Ovary (tissue), 9 donors: Measurements from ENCODE around the gene CAMTA1. TPM values are rescaled to one million over a fixed set of nuclear protein-coding genes. Genes with fewer than 3 reads are reported as not detected.

Experiments
- DNase-seq, 5 donors: peaks; one replicate each; pipeline ENCODE4 v3.0.0-alpha.2; 2019 to 2020
- H3K27ac ChIP-seq, 2 donors: fragments of 200-600 bp; one replicate each; pipeline versions ENCODE4 v1.5.1 to v1.8.0; 2019 to 2022
- H3K27me3 ChIP-seq: fragments of 200-600 bp; one replicate; pipeline ENCODE4 v1.8.0; 2022
- H3K36me3 ChIP-seq: fragments of 200-600 bp; sonication (generic); one replicate; pipeline ENCODE4 v1.5.1; 2019
- H3K4me1 ChIP-seq: one replicate; pipeline ENCODE4 v1.8.1; 2013; ENCODE audit warnings: mild to moderate bottlenecking, moderate library complexity; ENCODE audit not compliant: insufficient read depth
- H3K4me3 ChIP-seq: fragments of 200-600 bp; sonication (generic); one replicate; pipeline ENCODE4 v1.5.1; 2017
- H3K9me3 ChIP-seq, 2 donors: fragments of 200-600 bp in 1 of 2; sonication (generic) in 1 of 2; one replicate each; pipeline versions ENCODE4 v1.5.1 to v1.8.1; 2013 to 2019; ENCODE audit warnings: mild to moderate bottlenecking in 1 of 2, moderate library complexity in 1 of 2
- CTCF ChIP-seq, 3 donors: fragments of 450-650 bp in 2 of 3; fragments of 200-600 bp in 1 of 3; IDR thresholded peaks; one replicate each; pipeline versions ENCODE4 v1.5.1 to v1.8.0; 2016 to 2022; ENCODE audit warnings: antibody characterized with exemption in 3 of 3, mild to moderate bottlenecking in 1 of 3
- EP300 ChIP-seq: sonication (generic); formaldehyde crosslinking; IDR thresholded peaks from one replicate; pipeline ENCODE4 v1.6.1; 2017; ENCODE audit warnings: antibody characterized with exemption
- POLR2A ChIP-seq: fragments of 450-650 bp; IDR thresholded peaks from one replicate; pipeline ENCODE4 v1.6.1; 2017; ENCODE audit warnings: antibody characterized with exemption, mild to moderate bottlenecking, moderate library complexity
- WGBS, 3 donors: extraction: QIAGEN DNeasy Blood & Tissue Kit in 1 of 3; methylation state at CpG; one replicate each; pipeline versions ENCODE4 v1.1.5 to v1.1.7; 2013 to 2017; 5-methylcytosine and 5-hydroxymethylcytosine counted together
- intact Hi-C, 4 donors: fragments of 100-400 bp; cut with DNase I; formaldehyde crosslinking; loops; one replicate each; pipeline versions ENCODE4 v1.11.0 to v1.15.1; 2022 to 2023
- polyA plus RNA-seq, 2 donors: library from polyadenylated mRNA; stranded (reverse); fragments of 200-250 nt in 1 of 2; fragments of 350-450 nt in 1 of 2; fragmentation: Illumina TruSeq in 1 of 2; extraction: RNeasy Lipid Tissue Mini Kit (QIAGEN cat#74804) in 1 of 2; gene quantifications; one replicate each; pipeline ENCODE4 v1.2.3, GENCODE V29; 2013 to 2014
- total RNA-seq, 7 donors: library from RNA; depleted of rRNA in 2 of 7; stranded (reverse); fragments of >200 nt in 2 of 7; fragmentation: NEBNext Ultra II Directional in 3 of 7; extraction: Animal tissue kit (Norgen Biotek cat#: 25700) in 3 of 7; gene quantifications; one replicate each; pipeline versions ENCODE4 v1.1.0 to v1.2.4, GENCODE V29; 2016 to 2023
- donor health status: DM: no; HTN: no; CAD: no; lungs with moderate emphysema.
- donor health status: DM: no; HTN: no; CAD: no.
- donor health status: Bipolar disorder and iron deficiency.
- donor health status: DM: yes; HTN: yes; CAD: no.
- donor health status: DM: no; HTN: no; CAD: no.
- donor health status: DM: yes; HTN: yes; CAD: no.

The CAMTA1 gene
- total and polyA plus RNA-seq, 9 donors = 51.1 to 150 (median 67.4) TPM

GRCh38 chr1:6988796-6989195 is 203.5 kb downstream of the CAMTA1 start:
- Histone ChIP-seq H3K9me3 (no peaks in the 10 kb centered on the region), H3K27me3 (no peaks in the 10 kb centered on the region), H3K4me1 (no peaks in the 10 kb centered on the region), H3K36me3 (no peaks in the 10 kb centered on the region), H3K4me3 (no peak overlapping the region), H3K27ac (no peak overlapping the region)
- WGBS, 3 donors = 61 to 76% (median 67%) methylated on average over 3 of the region's 3 CpGs
- DNase-seq = no peak
- no peak for TF ChIP-seq EP300
- TF ChIP-seq CTCF (IDR thresholded peaks at IDR 0.05) = no peak
- no peak for TF ChIP-seq POLR2A
- intact Hi-C loops = no loop called here

- Histone ChIP-seq H3K36me3 (no peaks in the 10 kb centered on the region), H3K27me3 (no peaks in the 10 kb centered on the region), H3K4me1 (no peaks in the 10 kb centered on the region), H3K27ac (no peak overlapping the region), H3K4me3 (no peak overlapping the region), H3K9me3 (no peaks in the 10 kb centered on the region)
- DNase-seq = no peak
- 31 to 35% (median 33%) methylated on average over 13 of the region's 13 CpGs for WGBS, 3 donors
- intact Hi-C loops = no loop called here
- TF ChIP-seq POLR2A (no peak), EP300 (no peak), CTCF (IDR thresholded peaks at IDR 0.05) (no peak)
These were observed 204.2 kb downstream of the CAMTA1 start for GRCh38 chr1:6989212-6990159.

GRCh38 chr1:6991266-6991665 is 206.0 kb downstream of the CAMTA1 start:
- no peaks in the 10 kb centered on the region for H3K9me3 ChIP-seq
- WGBS, 3 donors = 53 to 57% (median 53%) methylated on average over 1 of the region's 1 CpG
- TF ChIP-seq EP300 (no peak), POLR2A (no peak), CTCF (IDR thresholded peaks at IDR 0.05) (no peak)
- no peaks in the 10 kb centered on the region for H3K4me1 ChIP-seq
- H3K4me3 ChIP-seq = no peak overlapping the region
- no peaks in the 10 kb centered on the region for H3K36me3 ChIP-seq
- H3K27ac ChIP-seq = no peak overlapping the region
- DNase-seq = no peak
- H3K27me3 ChIP-seq = no peaks in the 10 kb centered on the region
- intact Hi-C loops = no loop called here

GRCh38 chr1:6995789-6996188 is 210.5 kb downstream of the CAMTA1 start:
- Histone ChIP-seq H3K36me3 (no peaks in the 10 kb centered on the region), H3K4me3 (no peak overlapping the region), H3K27me3 (no peaks in the 10 kb centered on the region), H3K9me3 (no peaks in the 10 kb centered on the region), H3K27ac (no peak overlapping the region), H3K4me1 (peaks cover 1% of the 10 kb centered on the region)
- WGBS, 3 donors = 90 to 92% (median 91%) methylated on average over 5 of the region's 5 CpGs
- TF ChIP-seq POLR2A (no peak), EP300 (no peak), CTCF (IDR thresholded peaks at IDR 0.05) (no peak)
- intact Hi-C loops = no loop called here
- DNase-seq = no peak
